ENCODE measurements around the gene METTL16. TPM values are rescaled to one million over a fixed set of nuclear protein-coding genes. Genes with fewer than 3 reads are reported as not detected.

The METTL16 gene
- total and polyA plus RNA-seq, 2 of the 8 experiments (the other 6 are each of a cell fraction or from before 2014, with no cell fraction given): 22.8 to 59.4 TPM

DNA sequence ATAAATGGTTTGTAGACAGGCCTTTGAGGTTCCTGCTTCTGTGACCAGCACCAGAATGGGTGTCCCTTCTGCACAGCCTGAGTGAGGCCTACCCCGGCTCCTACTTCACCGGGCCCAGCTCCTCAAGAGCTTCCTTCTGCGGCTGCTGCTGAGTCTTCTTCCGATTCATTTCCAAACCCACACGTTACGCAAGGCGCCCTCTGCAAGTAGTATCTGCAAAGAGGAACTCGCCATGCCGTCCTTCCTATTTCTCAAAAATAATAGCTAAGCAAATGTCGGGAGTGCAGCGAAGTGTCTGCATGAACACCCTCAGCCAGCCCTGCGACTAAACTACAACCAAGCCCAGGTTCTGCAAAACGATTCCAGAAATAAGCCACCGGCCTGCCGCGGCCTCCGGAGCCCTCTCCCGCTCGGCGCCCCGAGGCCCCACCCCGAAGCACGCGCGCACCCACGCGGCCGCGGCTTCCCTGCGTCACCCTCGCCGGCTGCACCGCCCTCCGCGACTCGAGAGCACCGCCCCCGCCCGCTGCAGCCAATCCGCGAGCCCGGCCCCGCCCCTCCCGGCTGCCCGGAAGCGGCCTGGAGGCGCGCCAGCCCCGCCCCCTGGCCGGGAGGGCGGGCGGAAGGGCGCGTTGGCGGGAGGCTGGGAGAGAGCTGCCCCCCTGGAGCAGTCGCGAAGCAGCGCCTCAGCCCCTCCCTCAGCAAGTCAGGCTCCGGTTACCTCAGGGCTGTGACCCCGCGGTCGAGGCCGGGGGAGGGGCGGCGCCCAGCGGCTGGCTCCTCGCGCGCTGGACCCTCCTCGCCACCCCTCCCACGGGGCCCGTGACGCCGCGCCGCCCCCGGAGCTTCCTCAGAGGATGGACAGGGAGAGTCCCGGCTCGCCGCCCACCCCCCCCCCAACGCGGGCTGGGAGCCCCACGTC is 119.2 kb downstream of the METTL16 start (continued):
- TF ChIP-seq, protein P1, sequence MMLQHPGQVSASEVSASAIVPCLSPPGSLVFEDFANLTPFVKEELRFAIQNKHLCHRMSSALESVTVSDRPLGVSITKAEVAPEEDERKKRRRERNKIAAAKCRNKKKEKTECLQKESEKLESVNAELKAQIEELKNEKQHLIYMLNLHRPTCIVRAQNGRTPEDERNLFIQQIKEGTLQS (IDR thresholded peaks at IDR 0.05; ENCODE audit: insufficient read depth, low read depth, low read length): no peak
- TF ChIP-seq, protein P2, sequence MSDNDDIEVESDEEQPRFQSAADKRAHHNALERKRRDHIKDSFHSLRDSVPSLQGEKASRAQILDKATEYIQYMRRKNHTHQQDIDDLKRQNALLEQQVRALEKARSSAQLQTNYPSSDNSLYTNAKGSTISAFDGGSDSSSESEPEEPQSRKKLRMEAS (IDR thresholded peaks at IDR 0.05): peak; percentile 64
- TF ChIP-seq, protein P3, sequence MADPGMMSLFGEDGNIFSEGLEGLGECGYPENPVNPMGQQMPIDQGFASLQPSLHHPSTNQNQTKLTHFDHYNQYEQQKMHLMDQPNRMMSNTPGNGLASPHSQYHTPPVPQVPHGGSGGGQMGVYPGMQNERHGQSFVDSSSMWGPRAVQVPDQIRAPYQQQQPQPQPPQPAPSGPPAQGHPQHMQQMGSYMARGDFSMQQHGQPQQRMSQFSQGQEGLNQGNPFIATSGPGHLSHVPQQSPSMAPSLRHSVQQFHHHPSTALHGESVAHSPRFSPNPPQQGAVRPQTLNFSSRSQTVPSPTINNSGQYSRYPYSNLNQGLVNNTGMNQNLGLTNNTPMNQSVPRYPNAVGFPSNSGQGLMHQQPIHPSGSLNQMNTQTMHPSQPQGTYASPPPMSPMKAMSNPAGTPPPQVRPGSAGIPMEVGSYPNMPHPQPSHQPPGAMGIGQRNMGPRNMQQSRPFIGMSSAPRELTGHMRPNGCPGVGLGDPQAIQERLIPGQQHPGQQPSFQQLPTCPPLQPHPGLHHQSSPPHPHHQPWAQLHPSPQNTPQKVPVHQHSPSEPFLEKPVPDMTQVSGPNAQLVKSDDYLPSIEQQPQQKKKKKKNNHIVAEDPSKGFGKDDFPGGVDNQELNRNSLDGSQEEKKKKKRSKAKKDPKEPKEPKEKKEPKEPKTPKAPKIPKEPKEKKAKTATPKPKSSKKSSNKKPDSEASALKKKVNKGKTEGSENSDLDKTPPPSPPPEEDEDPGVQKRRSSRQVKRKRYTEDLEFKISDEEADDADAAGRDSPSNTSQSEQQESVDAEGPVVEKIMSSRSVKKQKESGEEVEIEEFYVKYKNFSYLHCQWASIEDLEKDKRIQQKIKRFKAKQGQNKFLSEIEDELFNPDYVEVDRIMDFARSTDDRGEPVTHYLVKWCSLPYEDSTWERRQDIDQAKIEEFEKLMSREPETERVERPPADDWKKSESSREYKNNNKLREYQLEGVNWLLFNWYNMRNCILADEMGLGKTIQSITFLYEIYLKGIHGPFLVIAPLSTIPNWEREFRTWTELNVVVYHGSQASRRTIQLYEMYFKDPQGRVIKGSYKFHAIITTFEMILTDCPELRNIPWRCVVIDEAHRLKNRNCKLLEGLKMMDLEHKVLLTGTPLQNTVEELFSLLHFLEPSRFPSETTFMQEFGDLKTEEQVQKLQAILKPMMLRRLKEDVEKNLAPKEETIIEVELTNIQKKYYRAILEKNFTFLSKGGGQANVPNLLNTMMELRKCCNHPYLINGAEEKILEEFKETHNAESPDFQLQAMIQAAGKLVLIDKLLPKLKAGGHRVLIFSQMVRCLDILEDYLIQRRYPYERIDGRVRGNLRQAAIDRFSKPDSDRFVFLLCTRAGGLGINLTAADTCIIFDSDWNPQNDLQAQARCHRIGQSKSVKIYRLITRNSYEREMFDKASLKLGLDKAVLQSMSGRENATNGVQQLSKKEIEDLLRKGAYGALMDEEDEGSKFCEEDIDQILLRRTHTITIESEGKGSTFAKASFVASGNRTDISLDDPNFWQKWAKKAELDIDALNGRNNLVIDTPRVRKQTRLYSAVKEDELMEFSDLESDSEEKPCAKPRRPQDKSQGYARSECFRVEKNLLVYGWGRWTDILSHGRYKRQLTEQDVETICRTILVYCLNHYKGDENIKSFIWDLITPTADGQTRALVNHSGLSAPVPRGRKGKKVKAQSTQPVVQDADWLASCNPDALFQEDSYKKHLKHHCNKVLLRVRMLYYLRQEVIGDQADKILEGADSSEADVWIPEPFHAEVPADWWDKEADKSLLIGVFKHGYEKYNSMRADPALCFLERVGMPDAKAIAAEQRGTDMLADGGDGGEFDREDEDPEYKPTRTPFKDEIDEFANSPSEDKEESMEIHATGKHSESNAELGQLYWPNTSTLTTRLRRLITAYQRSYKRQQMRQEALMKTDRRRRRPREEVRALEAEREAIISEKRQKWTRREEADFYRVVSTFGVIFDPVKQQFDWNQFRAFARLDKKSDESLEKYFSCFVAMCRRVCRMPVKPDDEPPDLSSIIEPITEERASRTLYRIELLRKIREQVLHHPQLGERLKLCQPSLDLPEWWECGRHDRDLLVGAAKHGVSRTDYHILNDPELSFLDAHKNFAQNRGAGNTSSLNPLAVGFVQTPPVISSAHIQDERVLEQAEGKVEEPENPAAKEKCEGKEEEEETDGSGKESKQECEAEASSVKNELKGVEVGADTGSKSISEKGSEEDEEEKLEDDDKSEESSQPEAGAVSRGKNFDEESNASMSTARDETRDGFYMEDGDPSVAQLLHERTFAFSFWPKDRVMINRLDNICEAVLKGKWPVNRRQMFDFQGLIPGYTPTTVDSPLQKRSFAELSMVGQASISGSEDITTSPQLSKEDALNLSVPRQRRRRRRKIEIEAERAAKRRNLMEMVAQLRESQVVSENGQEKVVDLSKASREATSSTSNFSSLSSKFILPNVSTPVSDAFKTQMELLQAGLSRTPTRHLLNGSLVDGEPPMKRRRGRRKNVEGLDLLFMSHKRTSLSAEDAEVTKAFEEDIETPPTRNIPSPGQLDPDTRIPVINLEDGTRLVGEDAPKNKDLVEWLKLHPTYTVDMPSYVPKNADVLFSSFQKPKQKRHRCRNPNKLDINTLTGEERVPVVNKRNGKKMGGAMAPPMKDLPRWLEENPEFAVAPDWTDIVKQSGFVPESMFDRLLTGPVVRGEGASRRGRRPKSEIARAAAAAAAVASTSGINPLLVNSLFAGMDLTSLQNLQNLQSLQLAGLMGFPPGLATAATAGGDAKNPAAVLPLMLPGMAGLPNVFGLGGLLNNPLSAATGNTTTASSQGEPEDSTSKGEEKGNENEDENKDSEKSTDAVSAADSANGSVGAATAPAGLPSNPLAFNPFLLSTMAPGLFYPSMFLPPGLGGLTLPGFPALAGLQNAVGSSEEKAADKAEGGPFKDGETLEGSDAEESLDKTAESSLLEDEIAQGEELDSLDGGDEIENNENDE (IDR thresholded peaks at IDR 0.05; ENCODE audit: insufficient replicate concordance, low read length): no peak
- TF ChIP-seq TBP (IDR thresholded peaks at IDR 0.05; ENCODE audit: low read depth, low read length): no peak
- TF ChIP-seq NRF1 (IDR thresholded peaks at IDR 0.05; ENCODE audit: low read depth, low read length): no peak
- TF ChIP-seq TAF7 (optimal IDR thresholded peaks at IDR 0.05; ENCODE audit: borderline replicate concordance, low read depth, low read length): no peak
